Nucleus accumbens (tissue), 56 donors: ENCODE results near the gene TRMT10C.
A peak's percentile ranks its signal among the peaks of the same experiment; 100 is the strongest.
"Not testable (repeated sequence)": the region's sequence is repeated elsewhere in the genome, so short reads cannot be mapped to it uniquely, and the experiment has no call there.

Experiments used
- DNase-seq, 56 donors: peaks; one replicate each; lab custom pipeline; 2025; lab: John Stamatoyannopoulos, UW

Gene TRMT10C

GRCh38 chr3:101561630-101562328 is at the start of gene TRMT10C:
Gene TRMT10C (plus strand): TSS chr3:101561868. CDS start chr3:101564782, 2,914 bp downstream.
- peak; percentile 15 to 95 (median 84) for DNase-seq

- DNase-seq, result peak in 1 of 56 donors; percentile 17
These were observed 49.3 kb upstream of the TRMT10C start for GRCh38 chr3:101512396-101512645.

DNA sequence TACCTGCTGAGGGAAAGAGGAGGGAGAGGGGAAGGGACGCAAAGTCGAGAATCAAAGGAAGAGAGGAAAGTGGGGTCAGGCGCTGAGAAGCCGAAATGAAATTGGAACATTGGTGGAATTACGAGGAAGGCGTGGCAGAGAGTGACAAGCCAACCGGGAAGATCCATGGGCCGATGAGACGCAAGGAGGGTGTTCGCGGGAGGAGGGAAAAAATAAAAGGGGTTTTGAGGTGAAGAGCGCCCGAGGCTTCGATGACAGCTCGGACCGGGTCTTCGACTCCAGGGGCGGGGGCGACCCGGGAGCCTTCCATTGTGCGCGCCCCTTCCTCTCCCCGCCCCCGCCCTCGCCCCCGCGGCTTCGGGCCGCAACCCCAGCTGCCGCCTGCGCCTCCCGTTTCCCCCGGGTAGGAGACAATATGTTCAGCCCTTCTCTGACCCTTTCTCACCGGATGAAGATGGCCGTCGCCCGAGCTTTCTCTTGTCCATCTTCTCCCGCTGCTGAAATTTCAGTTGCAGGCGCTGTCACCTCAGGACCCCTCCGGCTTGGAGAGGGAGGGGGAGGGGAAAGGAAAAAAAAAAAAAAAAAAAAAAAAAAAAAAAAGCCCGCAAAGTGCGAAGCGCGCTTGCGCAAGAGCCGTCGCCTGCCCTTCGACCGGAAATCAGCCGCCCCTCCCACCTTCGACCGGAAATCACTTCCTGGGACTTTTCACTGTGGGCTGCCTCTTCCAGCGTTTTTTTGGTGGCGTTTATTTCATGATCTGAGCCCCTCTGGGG is 48.8 kb upstream of the TRMT10C start, which contains the start of gene SENP7:
Gene SENP7, minus strand, starts transcription at position 567 of the 773 bp plus-strand sequence. Its CDS starts 82 bp downstream, at position 485.
- peak in 54 of 56 donors; percentile 12 to 89 (median 69) for DNase-seq

DNA sequence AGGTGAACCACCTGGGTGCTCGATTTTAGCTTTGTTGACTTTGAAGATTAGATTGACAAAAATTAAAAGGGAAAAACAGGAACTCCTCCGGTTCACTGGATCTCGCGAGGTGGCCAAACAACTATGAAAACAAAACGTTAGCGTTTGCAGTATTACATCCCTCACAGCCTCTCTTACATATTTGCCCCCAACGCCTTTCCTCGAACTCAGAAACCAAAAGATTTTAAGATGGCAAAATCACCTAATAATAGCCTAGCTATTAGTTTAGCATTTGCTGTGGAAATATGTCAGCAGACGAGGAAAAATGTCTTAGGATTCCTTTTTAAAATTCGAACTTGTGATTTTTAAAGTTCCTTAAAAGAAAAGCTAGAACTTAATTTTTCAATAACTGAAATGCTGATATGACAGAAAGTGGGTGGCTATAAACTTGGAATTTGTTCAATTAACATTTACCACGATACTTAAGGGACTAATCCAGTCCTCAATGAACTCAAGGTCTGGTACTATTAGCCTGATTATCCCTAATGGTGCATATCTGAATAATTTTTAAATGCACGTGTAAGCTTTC is 48.2 kb upstream of the TRMT10C start:
- DNase-seq, result no peak

GRCh38 chr3:101518421-101518871 is 43.2 kb upstream of the TRMT10C start:
- no peak for DNase-seq

DNA sequence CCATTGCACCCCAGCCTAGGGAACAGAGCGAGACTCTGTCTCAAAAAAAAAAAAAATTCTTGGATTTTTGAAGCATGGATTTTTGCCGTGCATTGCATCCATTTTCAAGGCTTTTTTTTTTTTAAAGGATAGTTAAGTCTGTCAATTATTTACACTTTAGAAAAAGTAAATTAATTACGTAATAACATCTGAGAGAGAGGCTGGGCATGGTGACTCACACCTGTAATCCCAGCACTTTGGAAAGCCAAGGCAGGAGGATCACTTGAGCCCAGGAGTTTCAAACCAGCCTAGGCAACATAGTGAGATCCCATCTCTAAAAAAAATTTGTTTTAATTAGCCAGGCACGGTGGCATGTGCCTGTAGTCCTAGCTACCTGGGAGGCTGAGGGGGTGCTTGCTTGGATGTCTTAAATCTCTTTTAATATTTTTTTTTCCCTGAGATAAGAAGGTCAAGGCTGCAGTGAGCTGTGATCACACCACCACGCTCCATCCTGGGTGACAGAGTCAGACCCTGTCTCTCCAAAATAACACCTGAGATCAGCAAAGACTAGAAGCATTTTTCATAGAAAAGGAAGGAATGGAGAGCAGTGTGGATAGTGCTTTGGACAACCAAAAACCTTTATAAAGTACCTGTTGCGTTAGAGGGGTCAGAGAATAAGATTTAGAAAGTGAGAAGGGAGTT is 41.8 kb upstream of the TRMT10C start:
- no peak for DNase-seq

DNA sequence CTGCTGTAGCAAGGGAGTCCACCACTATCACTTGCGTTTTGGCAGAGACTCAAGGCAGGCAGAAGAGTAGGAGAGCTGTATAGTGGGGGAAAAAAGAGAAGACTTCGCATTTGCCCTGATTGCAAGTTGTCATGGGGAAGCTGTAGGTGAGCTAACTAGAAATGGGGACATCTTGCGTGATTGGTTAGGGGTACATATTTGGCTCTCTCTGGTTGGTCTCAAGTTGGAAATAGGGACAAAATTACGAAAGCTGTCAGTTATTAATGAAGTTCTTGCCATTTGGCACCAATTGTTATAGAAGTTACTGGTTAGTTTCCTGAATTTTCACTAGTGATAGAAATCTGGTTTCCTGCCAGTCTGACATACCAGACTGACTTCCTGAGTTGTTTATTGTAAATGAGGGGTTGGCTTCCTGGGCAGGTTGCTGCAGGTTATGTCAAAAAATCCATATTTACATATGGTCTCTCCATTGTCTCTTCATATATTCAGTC is 40.4 kb upstream of the TRMT10C start:
- no peak for DNase-seq

GRCh38 chr3:101527441-101527840 is 34.2 kb upstream of the TRMT10C start:
- DNase-seq, result no peak

- DNase-seq, result no peak
These were observed 33.8 kb upstream of the TRMT10C start for GRCh38 chr3:101527906-101528305.

DNA sequence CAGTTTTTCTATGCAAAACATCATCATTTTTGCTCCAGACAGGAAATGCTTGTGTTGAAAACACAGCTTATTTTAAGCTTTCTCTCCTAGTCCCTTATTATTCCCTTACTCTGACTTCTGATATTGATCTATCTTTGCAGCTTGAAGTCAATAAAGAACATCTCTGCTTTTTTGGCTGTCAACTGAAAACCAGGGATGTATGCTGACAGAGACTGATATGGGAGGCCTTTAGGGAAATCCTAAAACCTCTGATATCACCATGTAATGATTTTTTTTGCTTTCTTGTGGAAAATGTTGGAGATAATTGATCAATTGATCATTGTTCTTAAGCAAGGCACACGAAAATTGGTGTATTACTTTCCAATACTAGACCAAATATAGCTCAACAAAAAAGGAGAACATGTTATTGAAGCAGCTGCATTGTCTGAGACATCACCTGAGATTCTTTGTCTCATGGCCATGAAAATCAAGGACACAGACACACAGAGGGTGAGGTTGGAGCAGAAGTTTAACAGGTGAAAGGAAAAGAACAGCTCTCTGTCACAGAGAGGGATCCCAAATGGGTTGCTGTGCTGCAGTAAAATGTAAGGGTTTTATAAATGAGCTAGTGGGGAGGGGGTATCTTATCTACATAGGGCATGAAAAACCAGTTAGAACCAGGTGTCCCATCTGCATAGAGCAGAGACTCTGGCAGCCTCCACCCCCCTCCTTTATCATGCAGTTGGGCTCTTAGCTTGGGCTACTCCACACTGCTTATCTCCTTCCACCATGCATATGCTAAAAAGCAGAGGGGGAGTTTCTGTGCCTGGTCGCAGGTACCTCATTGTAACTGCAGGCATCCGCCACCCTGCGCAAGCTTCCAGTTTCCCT is 31.6 kb upstream of the TRMT10C start:
- no peak for DNase-seq

- no peak for DNase-seq
These were observed 31.0 kb upstream of the TRMT10C start for GRCh38 chr3:101530686-101531047.

DNA sequence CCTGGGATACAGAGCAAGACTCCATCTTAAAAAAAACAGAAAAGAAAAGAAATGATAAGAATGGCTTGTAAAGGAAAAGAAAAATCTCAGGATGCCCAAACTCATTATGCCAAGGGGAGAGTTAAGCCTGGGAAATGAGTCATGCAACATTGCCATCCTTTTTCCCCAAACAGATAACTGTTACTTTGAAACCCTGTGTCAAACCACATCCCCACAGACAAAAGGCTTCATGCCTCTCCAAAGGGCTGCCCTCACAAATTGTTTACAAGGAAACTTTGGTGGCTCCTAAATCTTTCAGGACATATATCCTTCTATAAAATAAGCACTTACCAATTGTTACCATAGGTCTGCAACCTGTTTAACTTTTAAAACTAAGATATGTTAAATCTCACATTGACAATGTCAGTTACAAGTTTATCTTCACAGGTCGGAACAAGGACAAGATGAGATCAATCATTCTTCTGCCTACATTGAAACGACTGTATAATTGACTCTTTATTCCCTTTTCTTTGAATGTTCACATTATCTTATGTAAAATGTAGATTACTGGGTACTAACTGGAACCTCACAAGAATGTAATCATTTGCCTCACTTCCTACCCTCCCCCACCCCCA is 30.1 kb upstream of the TRMT10C start:
- no peak for DNase-seq

GRCh38 chr3:101532783-101533602 is 28.7 kb upstream of the TRMT10C start:
- DNase-seq, result no peak

- DNase-seq, result no peak
These were observed 28.1 kb upstream of the TRMT10C start for GRCh38 chr3:101533603-101533968.

DNA sequence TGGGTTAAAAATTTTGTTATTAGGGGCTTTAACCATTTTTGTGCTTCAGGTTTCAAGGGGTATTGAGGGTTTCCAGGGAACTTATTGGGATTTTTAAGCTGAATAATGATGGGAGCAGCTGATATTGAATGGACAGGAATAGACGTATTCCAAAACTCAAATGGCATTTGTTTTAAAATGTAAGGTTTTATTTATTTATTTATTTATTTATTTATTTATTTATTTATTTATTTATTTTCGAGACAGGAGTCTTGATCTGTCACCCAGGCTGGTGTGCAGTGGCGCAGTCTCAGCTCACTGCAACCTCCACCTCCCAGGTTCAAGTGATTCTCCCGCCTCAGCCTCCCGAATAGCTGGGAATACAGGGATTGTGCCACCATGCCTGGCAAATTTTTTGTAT is 26.4 kb upstream of the TRMT10C start:
- DNase-seq, result no peak

GRCh38 chr3:101536266-101536665 is 25.4 kb upstream of the TRMT10C start:
- no peak for DNase-seq

- DNase-seq, result not testable (repeated sequence)
These were observed 24.7 kb upstream of the TRMT10C start for GRCh38 chr3:101536955-101537354.

DNA sequence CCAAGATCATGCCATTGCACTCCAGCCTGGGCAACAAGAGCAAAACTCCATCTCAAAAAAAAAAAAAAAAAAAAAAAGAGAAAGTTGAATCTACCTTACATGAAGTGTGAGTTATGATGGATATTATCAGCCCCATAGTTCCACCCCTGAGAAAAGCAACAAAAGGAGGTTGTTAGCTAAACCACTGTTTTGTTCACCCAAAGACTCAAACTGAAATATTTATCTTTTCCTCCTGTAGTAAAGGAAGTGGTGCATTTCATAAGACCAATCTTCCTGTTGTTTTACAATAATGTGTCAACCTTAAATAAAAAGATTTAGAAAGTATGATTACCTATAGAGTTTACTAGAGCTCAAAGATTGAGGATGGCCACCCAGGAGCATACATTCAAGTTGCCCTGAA is 18.7 kb upstream of the TRMT10C start:
- DNase-seq, result no peak
